ENCODE measurements around the gene ATAD2B. TPM values are rescaled to one million over a fixed set of nuclear protein-coding genes. Genes with fewer than 3 reads are reported as not detected.

The ATAD2B gene
- total RNA-seq, 4 donors from 2014 or later, result 17.1 to 45.4 (median 22.9) TPM

DNA sequence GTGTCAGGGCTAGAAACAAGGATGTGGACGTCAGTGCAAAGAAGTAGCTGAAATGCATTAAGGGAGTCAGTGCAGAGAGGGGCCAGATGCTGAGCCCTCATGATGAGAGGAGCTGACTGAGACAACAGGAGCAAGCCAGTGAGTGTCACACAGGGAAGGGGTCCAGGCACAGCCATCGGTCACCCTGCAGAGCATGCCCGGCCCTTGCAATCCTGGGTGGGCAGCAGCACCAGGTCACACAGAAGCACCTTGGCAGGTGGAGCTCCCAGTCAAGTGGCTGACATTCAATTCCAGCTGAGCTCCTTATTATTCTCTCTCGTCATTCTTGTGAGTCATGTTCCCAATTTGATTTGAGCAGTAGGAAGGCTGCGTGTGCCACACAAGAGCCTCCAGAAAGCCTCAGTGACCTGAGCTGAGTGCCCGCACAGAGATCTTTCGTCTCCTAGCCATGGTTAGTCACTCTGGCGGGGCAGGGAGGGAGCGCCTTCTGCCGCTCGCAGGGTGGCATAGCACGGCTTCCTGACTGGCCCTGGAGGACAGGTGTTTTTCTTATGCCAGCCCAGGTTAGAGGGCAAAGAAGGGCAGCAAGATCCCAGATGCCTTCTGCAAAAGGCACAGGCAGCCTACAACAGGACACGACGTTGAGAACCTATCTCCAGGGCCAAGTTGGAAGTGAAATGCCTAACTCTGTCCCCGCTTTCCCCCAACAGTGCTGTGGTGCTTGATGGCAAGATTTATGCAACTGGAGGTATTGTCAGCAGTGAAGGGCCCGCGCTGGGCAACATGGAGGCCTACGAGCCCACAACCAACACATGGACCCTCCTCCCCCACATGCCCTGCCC lies 220.9 kb downstream of the ATAD2B start:
- TF ChIP-seq, protein P1, sequence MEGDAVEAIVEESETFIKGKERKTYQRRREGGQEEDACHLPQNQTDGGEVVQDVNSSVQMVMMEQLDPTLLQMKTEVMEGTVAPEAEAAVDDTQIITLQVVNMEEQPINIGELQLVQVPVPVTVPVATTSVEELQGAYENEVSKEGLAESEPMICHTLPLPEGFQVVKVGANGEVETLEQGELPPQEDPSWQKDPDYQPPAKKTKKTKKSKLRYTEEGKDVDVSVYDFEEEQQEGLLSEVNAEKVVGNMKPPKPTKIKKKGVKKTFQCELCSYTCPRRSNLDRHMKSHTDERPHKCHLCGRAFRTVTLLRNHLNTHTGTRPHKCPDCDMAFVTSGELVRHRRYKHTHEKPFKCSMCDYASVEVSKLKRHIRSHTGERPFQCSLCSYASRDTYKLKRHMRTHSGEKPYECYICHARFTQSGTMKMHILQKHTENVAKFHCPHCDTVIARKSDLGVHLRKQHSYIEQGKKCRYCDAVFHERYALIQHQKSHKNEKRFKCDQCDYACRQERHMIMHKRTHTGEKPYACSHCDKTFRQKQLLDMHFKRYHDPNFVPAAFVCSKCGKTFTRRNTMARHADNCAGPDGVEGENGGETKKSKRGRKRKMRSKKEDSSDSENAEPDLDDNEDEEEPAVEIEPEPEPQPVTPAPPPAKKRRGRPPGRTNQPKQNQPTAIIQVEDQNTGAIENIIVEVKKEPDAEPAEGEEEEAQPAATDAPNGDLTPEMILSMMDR (IDR thresholded peaks at IDR 0.05), result no peak
- ATAC-seq (ENCODE audit: low FRiP score) (no peak), DNase-seq (ENCODE audit: low spot score) (no peak)

DNA sequence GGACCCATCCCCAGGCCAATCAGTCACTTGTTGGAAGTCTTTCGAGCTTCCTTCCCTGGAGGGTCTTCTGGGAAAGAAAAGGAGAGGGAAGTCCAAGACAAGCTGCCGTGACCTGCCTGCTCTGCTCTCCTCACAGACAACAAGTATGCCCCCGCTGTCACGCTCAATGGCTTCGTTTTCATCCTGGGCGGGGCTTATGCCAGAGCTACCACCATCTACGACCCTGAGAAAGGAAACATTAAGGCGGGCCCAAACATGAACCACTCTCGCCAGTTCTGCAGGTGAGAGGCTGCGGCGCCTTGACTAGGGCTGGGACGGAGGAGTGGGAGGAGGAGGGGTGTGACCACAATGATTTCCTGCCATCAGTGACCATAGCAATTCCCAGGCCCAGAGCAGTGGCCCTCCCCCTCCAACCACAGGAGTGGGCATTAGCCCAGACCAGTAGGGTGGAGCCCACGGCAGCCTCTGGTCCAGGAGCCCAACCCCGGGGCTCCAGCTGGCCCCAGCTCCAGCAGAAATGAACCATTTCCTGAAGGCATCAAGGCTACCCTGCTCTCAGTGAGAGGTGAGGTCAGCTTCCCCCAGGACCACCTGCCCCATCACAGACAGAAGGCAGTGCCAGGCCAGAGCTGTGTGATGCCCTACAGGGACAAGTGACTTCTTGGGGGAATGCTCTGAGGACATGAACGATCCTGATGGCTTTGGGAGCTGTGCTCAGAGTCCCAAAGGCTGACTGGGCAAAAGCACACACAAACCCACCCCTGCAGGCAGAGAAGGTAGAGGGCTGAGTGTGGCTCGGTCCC lies 223.1 kb downstream of the ATAD2B start:
- TF ChIP-seq, protein P1 (IDR thresholded peaks at IDR 0.05), result no peak
- ATAC-seq (ENCODE audit: low FRiP score) (no peak), DNase-seq (ENCODE audit: low spot score) (no peak)

DNA sequence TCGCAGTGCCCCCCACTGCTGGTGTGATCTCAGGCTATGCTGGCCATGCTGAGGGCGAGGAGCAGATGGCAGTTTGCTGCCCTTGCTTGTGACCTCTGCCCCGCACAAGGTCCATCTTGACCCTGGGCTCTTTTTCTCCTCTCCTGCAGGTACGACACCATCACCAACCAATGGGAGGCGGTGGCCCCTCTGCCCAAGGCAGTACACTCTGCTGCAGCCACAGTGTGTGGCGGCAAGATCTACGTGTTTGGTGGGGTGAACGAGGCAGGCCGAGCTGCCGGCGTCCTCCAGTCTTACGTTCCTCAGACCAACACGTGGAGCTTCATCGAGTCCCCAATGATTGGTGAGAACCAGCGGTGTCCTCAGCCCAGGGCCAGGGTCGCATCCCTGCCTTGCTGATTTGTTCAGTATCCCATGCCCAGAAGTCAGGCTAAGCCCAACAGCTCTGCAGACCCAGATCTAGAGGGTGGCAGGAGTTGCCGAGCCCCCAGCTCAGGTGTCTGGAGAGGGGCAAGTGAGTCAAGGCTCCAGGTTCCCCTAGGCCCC lies 223.8 kb downstream of the ATAD2B start:
- DNase-seq (ENCODE audit: low spot score), result no peak
- TF ChIP-seq, protein P1 (IDR thresholded peaks at IDR 0.05), result no peak
- ATAC-seq (ENCODE audit: low FRiP score), result no peak

DNA sequence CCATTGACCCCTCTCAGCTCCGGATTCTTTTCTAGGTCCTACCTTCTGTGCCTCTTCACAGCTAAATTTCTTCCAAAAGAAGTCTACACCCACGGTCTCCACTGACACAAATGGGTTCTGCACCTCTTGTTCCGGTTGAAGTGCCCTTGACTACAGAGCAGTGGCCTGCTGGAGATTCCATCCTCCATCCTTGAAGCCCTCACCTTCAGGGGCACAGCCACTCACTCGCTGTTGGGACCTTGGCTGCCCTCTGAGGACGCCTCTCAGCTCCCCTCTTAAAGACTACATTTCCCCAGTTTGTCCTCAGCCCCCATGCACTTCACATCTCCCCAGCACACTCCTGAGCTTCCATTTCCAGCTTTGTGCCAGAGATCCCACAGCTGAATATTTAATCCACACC lies 226.3 kb downstream of the ATAD2B start:
- no peak for ATAC-seq (ENCODE audit: low FRiP score)
- TF ChIP-seq, protein P1 (IDR thresholded peaks at IDR 0.05), result no peak
- no peak for DNase-seq (ENCODE audit: low spot score)

DNA sequence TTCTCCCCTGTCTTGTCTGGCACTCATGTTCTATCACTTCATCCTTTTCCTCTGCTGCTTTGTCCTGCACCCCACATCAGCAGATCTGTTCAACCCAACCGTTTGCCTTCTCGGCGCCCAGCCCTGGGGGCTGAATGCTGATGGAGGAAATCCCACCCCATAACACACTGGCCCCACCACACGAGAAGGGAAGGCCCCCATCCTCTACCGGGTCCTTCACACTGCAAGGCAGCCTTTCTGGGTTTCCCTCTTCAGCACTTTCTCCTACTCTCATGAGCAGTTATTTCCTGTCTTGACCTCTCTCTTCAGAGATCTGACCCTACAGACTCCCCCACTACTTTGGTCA lies 227.4 kb downstream of the ATAD2B start:
- no peak for ATAC-seq (ENCODE audit: low FRiP score)
- DNase-seq (ENCODE audit: low spot score), result no peak
- TF ChIP-seq, protein P1 (IDR thresholded peaks at IDR 0.05), result no peak

DNA sequence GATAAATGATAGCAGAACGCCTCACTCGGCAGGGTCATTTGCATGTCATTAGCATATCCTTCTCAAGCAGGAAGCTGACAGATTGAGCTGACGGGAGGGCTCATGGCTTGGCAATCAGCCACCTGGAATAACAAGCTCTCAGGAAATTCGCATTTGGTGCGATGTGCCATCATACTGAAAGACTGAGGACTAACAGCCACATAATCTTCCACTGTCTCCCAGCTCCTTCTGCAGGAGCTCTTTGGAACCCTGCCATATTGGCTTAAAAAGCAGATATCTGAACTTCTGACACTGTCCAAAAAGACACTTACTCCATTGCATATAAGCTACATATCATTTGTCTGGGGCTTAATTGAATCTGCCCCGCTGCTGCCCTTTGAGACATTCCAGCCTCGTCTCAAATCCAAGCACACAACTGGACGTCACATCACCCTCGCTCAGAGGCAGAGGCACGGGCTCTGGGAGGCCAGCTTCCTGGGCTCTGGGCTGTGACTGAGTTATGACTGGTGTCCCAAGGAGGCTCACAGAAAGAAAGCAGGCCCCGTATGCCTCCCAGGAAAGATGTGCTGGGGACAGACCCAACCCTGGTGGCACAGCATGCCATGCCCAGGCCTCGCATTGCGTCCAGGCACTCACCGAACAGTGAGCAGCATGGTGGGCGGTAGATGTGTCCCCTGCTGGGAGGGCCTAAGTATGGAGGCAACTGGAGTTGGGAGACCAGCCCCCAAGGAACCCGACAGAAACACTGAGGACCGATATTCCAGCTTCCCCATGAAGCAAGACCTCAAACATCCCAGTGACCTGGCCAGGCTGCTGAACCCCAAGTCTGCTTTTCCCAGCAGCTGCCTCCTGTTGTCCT lies 228.0 kb downstream of the ATAD2B start:
- DNase-seq (ENCODE audit: low spot score) (no peak), ATAC-seq (ENCODE audit: low FRiP score) (no peak)
- TF ChIP-seq, protein P1 (IDR thresholded peaks at IDR 0.05), result no peak

Measured in omental fat pad (tissue), 4 donors.